Neutrophil (primary cell): ENCODE measurements around the gene C9orf50.

Experiments
- H3K27ac ChIP-seq: fragments of 200-600 bp; sonication (generic); 2 replicates; pipeline ENCODE4 v1.5.1; 2016; ENCODE audit warnings: mild to moderate bottlenecking, moderate library complexity
- H3K27me3 ChIP-seq: fragments of 200-600 bp; sonication (generic); 2 replicates; pipeline ENCODE4 v1.6.0; 2016; ENCODE audit warnings: mild to moderate bottlenecking
- H3K36me3 ChIP-seq: fragments of 200-600 bp; sonication (generic); 2 replicates; pipeline ENCODE4 v1.5.1; 2017
- H3K4me1 ChIP-seq, 2 experiments: fragments of 200-600 bp in 1 of 2; sonication (generic) in 1 of 2; 1 replicate in 1 of 2; 2 replicates in 1 of 2; pipeline versions ENCODE4 v1.5.1 to v1.6.1; 2013 to 2016; ENCODE audit warnings: low read depth in 1 of 2, low read length in 1 of 2, mild to moderate bottlenecking in 1 of 2, moderate library complexity in 1 of 2; ENCODE audit not compliant: control insufficient read depth in 1 of 2, insufficient read depth in 1 of 2
- H3K4me3 ChIP-seq, 2 experiments: fragments of 200-600 bp in 1 of 2; sonication (generic) in 1 of 2; 1 replicate in 1 of 2; 2 replicates in 1 of 2; pipeline ENCODE4 v1.5.1; 2013 to 2016; ENCODE audit warnings: low read depth in 1 of 2, low read length in 1 of 2, mild to moderate bottlenecking in 1 of 2, moderate library complexity in 1 of 2
- H3K9me3 ChIP-seq: fragments of 200-600 bp; sonication (generic); 2 replicates; pipeline ENCODE4 v1.5.1; 2016
- TF ChIP-seq, protein P1 (sequence below): fragments of 200-600 bp; sonication (generic); IDR thresholded peaks from 2 replicates; pipeline ENCODE4 v1.5.1; 2016; ENCODE audit warnings: antibody characterized with exemption

Gene C9orf50

DNA sequence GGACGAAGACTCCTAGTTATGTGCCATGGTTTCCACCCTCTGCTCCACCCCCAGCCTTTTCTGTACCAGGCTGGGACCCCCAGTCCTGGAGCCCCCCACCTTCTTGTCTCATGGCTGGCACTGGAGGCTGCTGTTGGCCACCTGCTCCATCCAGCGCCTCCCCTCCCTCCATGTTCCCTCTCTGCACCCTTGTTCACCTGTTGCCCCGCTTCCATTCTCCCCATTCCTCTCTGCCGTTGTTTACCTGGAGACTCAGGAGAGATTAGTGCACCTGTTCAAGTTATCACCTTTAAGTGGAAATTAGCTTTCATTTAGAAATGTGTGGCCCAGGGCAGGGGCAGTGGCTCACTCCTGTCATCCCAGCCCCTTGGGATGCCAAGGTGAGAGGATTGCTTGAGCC is 12.3 kb upstream of the C9orf50 start:
- TF ChIP-seq, protein P1, sequence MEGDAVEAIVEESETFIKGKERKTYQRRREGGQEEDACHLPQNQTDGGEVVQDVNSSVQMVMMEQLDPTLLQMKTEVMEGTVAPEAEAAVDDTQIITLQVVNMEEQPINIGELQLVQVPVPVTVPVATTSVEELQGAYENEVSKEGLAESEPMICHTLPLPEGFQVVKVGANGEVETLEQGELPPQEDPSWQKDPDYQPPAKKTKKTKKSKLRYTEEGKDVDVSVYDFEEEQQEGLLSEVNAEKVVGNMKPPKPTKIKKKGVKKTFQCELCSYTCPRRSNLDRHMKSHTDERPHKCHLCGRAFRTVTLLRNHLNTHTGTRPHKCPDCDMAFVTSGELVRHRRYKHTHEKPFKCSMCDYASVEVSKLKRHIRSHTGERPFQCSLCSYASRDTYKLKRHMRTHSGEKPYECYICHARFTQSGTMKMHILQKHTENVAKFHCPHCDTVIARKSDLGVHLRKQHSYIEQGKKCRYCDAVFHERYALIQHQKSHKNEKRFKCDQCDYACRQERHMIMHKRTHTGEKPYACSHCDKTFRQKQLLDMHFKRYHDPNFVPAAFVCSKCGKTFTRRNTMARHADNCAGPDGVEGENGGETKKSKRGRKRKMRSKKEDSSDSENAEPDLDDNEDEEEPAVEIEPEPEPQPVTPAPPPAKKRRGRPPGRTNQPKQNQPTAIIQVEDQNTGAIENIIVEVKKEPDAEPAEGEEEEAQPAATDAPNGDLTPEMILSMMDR, result no peak
- Histone ChIP-seq H3K27ac (no peak overlapping the region), H3K4me3 (no peak overlapping the region), H3K9me3 (no peaks in the 10 kb centered on the region), H3K36me3 (peaks cover 61% of the 10 kb centered on the region), H3K4me1 (peaks cover 10 to 13% of the 10 kb centered on the region in 2 experiments), H3K27me3 (no peaks in the 10 kb centered on the region)

DNA sequence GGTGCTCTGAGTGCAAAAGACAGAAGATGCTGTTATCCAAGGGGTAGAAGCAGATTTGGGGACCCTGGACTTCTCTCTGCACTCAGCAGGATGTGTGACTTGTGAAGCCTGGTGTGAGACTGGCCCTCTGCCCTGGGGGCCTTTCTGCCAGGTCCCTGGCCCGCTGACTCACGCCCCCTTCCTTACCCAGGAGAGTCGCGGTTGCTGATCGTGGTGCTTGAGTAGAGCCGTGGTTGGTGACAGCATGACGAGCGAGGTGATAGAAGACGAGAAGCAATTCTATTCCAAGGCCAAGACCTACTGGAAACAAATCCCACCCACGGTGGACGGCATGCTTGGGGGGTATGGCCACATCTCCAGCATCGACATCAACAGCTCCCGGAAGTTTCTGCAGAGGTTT is 11.6 kb upstream of the C9orf50 start:
- H3K4me1 ChIP-seq, result peaks cover 15 to 16% of the 10 kb centered on the region in 2 experiments
- TF ChIP-seq, protein P1, result no peak
- no peaks in the 10 kb centered on the region for H3K9me3 ChIP-seq
- no peaks in the 10 kb centered on the region for H3K27me3 ChIP-seq
- H3K4me3 ChIP-seq, result no peak overlapping the region
- H3K36me3 ChIP-seq, result peaks cover 54% of the 10 kb centered on the region
- no peak overlapping the region for H3K27ac ChIP-seq

DNA sequence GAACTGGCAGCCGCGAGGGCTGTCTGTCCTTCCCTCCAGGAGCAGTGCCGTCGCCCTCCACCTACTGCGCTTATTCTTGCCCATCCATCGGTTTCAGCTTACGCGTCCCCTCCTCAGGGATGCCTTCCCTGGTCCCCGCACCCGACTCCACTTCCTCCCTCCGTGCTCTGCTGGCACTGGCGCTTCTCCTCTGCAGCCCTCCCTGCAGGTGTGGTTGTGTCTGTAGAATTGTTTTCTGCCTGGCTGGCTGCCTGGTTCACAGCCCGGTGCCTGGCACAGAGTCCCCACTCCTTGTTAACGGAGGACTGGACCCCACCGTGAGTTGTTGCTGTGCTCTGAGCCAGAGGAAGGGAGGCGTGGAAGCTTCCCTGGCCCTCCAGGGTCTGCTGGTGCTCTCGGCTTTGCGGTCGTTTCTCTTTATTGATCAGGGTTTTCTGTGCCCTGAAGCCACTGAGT is 10.8 kb upstream of the C9orf50 start:
- Histone ChIP-seq H3K27me3 (no peaks in the 10 kb centered on the region), H3K36me3 (peaks cover 46% of the 10 kb centered on the region), H3K4me3 (no peak overlapping the region), H3K9me3 (no peaks in the 10 kb centered on the region), H3K4me1 (peaks cover 23% of the 10 kb centered on the region in 2 experiments), H3K27ac (no peak overlapping the region)
- TF ChIP-seq, protein P1, result no peak

DNA sequence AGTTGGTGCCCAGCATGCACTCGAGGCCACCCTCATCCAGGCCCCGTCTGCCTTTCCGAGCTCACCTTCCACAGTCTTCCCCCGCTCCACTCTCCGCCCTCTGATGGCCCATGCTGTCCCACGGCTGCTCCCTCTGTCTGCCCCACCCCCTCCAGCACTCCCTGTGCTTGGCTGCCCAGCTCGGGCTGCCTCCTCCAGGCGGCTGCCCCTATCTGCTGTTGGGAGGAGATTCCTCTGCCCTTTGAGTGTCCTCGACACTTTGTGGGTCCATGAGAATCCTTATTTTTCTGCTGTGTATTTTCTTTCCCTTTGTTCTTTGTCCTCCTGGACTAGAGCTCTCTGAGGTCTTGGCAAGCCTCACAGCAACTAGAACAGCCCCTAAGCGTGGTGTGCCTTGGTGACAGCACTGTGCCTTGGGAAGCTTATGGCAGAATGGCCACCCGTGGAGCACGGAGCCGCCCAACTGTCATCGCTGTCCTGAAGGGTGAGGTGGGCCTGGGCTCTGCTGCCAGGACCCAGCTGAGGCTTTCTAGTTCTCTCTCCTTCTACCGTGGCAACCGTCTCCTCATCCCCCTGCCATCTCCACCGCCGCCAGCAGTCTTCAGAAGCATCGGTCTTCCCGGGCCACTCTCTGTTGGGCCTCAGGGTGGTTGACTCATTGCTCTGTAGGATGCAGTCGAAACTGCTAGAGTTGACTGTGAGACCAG is 10.2 kb upstream of the C9orf50 start:
- Histone ChIP-seq H3K27ac (no peak overlapping the region), H3K9me3 (no peaks in the 10 kb centered on the region), H3K36me3 (peaks cover 40% of the 10 kb centered on the region), H3K4me3 (no peak overlapping the region), H3K27me3 (no peaks in the 10 kb centered on the region), H3K4me1 (peaks cover 28 to 29% of the 10 kb centered on the region in 2 experiments)
- TF ChIP-seq, protein P1, result no peak

DNA sequence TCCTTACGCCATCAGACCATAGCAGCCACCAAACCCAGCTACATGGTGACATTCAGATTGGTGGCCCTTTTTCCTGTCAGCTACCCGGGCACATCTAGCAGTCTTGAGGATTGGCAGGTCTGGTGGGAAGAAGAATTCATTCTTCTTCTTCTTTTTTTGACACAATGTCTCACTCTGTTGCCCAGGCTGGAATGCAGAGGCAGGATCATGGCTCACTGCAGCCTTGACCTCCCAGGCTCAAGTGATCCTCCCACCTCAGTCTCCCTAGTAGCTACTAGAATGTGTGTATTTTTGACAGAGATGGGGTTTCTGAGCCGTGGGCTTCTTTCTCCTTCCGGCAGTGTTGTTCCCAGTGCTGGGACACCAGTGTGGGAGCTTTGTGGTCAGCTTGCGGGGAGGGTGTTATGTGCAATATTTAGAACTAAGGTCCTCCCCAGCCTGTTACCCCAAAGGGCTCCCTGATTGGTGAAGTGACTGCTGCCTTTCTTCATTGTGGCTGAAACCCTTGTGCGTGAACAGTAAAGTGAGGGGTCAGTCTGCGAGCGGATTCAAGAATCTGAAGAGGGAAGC is 8.4 kb upstream of the C9orf50 start:
- Histone ChIP-seq H3K4me3 (no peak overlapping the region), H3K27ac (no peak overlapping the region), H3K4me1 (peaks cover 43 to 44% of the 10 kb centered on the region in 2 experiments), H3K36me3 (peaks cover 22% of the 10 kb centered on the region), H3K27me3 (no peaks in the 10 kb centered on the region), H3K9me3 (no peaks in the 10 kb centered on the region)
- TF ChIP-seq, protein P1, result no peak
